ENCODE measurements around the gene PARD3B.

Gene PARD3B

DNA sequence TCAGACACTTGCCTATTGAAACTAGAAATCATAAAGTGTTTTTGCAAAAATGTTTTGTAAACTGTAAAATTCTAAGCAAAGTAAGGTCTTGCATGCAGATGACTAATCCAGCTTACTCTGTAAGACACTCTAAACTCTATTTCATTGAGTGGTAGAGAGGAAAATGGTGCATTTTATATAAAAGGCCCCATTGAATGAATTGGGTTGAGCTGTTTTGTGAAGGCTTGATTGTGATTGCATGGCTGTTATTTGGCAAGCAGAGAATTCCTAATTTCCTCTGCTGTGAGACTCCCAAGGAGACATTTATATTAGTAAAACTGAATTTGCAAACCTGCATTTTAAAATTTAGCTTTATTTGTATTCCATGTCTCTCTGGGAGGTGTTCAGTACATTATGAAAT, 234.5 kb downstream of the PARD3B start:
- in situ Hi-C loops (cut with MboI; ENCODE audit: low sequenced_read_pairs, unreplicated experiment) = no loop called here
- no peak for DNase-seq (ENCODE audit: low spot score)
- TF ChIP-seq, protein P1, sequence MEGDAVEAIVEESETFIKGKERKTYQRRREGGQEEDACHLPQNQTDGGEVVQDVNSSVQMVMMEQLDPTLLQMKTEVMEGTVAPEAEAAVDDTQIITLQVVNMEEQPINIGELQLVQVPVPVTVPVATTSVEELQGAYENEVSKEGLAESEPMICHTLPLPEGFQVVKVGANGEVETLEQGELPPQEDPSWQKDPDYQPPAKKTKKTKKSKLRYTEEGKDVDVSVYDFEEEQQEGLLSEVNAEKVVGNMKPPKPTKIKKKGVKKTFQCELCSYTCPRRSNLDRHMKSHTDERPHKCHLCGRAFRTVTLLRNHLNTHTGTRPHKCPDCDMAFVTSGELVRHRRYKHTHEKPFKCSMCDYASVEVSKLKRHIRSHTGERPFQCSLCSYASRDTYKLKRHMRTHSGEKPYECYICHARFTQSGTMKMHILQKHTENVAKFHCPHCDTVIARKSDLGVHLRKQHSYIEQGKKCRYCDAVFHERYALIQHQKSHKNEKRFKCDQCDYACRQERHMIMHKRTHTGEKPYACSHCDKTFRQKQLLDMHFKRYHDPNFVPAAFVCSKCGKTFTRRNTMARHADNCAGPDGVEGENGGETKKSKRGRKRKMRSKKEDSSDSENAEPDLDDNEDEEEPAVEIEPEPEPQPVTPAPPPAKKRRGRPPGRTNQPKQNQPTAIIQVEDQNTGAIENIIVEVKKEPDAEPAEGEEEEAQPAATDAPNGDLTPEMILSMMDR (IDR thresholded peaks at IDR 0.05; ENCODE audit: borderline replicate concordance, control extremely low read depth, extremely low read depth, insufficient read depth, missing control alignments) = no peak

DNA sequence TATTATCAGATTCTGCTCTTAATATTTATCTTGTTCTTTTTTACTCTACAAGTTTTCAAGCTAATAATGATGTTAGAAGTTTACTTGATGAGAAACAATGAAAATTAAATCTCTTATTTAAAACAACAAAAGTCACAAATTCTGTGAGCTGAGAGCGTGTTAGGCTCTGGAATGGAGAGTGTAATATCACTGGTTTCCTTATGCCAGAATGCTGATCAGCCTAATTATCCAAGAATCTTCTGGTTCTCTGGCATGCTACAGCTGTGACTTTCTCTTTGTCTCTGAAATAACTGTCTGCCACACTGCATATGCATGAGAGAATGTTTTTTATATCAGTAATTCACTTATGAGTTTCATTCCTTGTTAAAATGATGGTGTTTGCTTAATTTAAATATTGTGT, 236.7 kb downstream of the PARD3B start:
- no peak for DNase-seq (ENCODE audit: low spot score)
- in situ Hi-C loops (cut with MboI; ENCODE audit: low sequenced_read_pairs, unreplicated experiment) = no loop called here
- TF ChIP-seq, protein P1 (IDR thresholded peaks at IDR 0.05; ENCODE audit: borderline replicate concordance, control extremely low read depth, extremely low read depth, insufficient read depth, missing control alignments) = no peak

DNA sequence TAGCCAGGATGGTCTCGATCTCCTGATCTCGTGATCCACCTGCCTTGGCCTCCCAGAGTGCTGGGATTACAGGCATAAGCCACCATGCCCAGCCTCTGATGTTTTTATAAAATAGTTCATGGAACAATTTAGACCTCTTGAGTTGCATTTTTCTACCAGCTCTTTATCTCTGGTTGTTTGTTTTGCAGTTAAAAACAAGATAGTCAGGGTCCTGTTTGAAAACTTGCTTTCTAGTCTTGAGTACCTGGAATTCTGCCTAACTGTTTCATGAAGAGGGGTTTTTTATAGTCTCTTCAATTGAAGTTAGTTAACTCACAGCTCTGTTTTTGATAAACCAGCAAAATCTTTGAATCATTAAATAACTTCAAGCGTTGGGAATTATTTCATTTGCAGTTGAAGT, 244.8 kb downstream of the PARD3B start:
- TF ChIP-seq, protein P1 (IDR thresholded peaks at IDR 0.05; ENCODE audit: borderline replicate concordance, control extremely low read depth, extremely low read depth, insufficient read depth, missing control alignments) = no peak
- in situ Hi-C loops (cut with MboI; ENCODE audit: low sequenced_read_pairs, unreplicated experiment) = no loop called here
- DNase-seq (ENCODE audit: low spot score) = no peak

DNA sequence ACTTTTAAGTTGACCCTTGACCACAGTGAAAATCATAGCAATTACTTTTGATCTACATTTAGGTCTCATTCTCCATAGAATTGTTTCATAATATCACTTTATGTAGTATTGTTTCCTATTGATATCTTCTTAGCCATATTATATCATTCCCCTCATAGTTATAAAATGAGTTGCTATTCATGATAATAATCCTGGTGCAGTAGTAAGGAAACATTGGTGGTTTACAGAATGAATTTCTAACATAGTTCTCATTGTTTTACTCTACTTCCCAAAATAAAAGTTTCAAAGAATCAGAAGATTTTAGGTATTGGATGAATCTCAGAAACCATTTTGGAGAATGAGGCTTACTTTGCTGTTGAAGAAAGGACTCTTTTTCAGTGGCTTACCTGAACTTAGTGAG, 246.0 kb downstream of the PARD3B start:
- no peak for DNase-seq (ENCODE audit: low spot score)
- in situ Hi-C loops (cut with MboI; ENCODE audit: low sequenced_read_pairs, unreplicated experiment) = no loop called here
- TF ChIP-seq, protein P1 (IDR thresholded peaks at IDR 0.05; ENCODE audit: borderline replicate concordance, control extremely low read depth, extremely low read depth, insufficient read depth, missing control alignments) = no peak

DNA sequence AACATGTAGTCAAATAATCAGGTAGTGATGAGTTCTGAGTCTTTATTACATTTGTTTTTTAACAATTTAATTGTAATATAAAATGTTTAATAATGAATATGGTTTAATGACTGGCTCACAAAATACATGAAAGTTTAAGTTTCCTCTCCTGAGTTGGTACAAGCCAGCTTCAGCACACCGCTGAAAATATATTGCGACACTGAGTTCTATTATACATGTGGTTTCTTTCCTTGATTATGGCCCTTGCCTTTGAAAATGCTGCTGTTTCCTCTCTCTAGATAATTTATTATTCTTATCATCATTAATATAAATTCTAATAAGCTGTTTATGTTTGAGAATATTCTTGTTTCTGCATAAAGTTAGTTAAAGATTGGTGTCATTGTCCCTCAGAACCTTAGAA, 249.3 kb downstream of the PARD3B start:
- TF ChIP-seq, protein P1 (IDR thresholded peaks at IDR 0.05; ENCODE audit: borderline replicate concordance, control extremely low read depth, extremely low read depth, insufficient read depth, missing control alignments) = no peak
- DNase-seq (ENCODE audit: low spot score) = no peak
- in situ Hi-C loops (cut with MboI; ENCODE audit: low sequenced_read_pairs, unreplicated experiment) = no loop called here

DNA sequence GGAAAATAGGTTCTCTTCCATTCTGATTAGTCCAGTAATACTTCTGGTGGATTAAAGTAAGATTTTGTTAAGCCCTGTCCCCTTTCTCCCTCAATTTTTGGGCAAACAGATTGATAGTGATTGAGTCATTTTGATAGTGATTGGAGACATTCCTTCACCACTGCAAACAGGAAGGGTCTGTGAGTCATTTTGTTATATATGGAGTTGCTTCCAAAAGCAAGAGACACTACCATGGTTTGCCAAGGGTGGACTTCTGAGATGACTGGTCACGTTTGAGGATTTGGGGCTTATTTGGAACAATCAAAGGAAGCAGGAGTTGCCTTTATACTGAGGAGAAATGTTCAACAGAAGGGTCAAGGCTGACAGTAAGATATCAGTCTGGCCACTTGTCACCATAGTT, 249.9 kb downstream of the PARD3B start:
- TF ChIP-seq, protein P1 (IDR thresholded peaks at IDR 0.05; ENCODE audit: borderline replicate concordance, control extremely low read depth, extremely low read depth, insufficient read depth, missing control alignments) = no peak
- in situ Hi-C loops (cut with MboI; ENCODE audit: low sequenced_read_pairs, unreplicated experiment) = no loop called here
- no peak for DNase-seq (ENCODE audit: low spot score)

DNA sequence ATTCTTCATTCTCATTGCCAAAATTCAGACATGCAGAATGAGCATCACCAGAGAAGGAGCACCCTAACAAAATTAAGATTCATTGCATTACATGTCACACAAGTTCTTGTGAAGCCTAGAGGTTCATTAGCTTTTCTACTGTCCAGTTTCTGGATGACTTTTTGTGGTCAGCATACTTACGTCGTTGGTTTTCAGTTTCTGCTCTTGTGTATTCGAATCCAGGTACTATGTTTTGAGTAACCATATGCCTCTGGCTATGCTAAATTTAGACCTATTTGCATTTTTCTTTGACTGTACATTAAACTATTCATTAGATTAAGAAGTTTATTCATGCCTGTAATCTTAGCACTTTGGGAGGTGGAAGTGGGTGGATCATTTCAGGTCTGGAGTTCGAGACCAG, 251.3 kb downstream of the PARD3B start:
- DNase-seq (ENCODE audit: low spot score) = peak; percentile 11
- TF ChIP-seq, protein P1 (IDR thresholded peaks at IDR 0.05; ENCODE audit: borderline replicate concordance, control extremely low read depth, extremely low read depth, insufficient read depth, missing control alignments) = no peak
- in situ Hi-C loops (cut with MboI; ENCODE audit: low sequenced_read_pairs, unreplicated experiment) = no loop called here

Measured in GM13976 (cell line).